Measurements from ENCODE around the gene LRP1B. TPM values are rescaled to one million over a fixed set of nuclear protein-coding genes. Genes with fewer than 3 reads are reported as not detected.

Gene LRP1B
- polyA plus RNA-seq, 1 of the 3 experiments (the other 2 are of a cell fraction) = 0.28 TPM

DNA sequence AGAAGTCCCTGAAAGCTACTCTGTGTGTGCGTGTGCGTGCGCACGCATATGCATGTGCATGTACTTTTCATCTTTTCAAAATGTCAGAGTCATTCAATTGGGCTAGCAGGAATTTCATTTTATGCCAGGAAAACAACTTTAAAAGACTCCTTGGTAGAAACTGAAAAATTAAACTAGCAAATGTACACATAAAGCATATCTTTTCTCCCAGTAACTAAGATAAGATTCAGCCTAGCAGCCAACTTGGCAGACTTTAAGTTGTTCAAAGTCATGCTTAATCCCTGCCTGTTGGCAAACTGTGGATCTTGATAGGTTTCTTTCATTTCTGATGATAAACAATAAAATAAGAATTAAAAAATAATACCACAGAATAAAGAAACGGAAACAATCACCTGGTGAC, 1129.1 kb downstream of the LRP1B start:
- no peak for DNase-seq
- Histone ChIP-seq H3F3A (replicated peaks; ENCODE audit: insufficient read depth) (peaks cover 5% of the 10 kb centered on the region), H3K27me3 (ENCODE audit: insufficient read depth) (no peaks in the 10 kb centered on the region), H3K4me2 (no peak overlapping the region), H3K4me3 (ENCODE audit: low read depth in 2 of 2, low read length in 1 of 2) (no peak overlapping the region), H3K9me2 (no peaks in the 10 kb centered on the region), H3K9me3 (no peaks in the 10 kb centered on the region), H3K79me2 (ENCODE audit: insufficient read depth) (no peaks in the 10 kb centered on the region), H3K36me3 (replicated peaks in 1 of 2; ENCODE audit: control insufficient read depth in 1 of 2, insufficient read depth in 2 of 2, low read length in 1 of 2) (no peaks in the 10 kb centered on the region), H2AFZ (ENCODE audit: low read depth) (no peak overlapping the region), H3K4me1 (ENCODE audit: control insufficient read depth in 1 of 2, insufficient read depth in 2 of 2, low read depth in 1 of 2, low read length in 1 of 2) (peaks cover 0 to 5% of the 10 kb centered on the region in 2 experiments; a peak in 1 of 4 replicates), H4K20me1 (ENCODE audit: insufficient read depth) (no peaks in the 10 kb centered on the region), H3K27ac (ENCODE audit: low read depth in 2 of 2, low read length in 1 of 2) (no peak overlapping the region), H3K9ac (no peak overlapping the region)
- WGBS (ENCODE audit: low lambda C conversion rate) = 94% methylated on average over 5 of the region's 5 CpGs
- CTCF ChIA-PET = no interaction called here
- TF ChIP-seq, protein P1, sequence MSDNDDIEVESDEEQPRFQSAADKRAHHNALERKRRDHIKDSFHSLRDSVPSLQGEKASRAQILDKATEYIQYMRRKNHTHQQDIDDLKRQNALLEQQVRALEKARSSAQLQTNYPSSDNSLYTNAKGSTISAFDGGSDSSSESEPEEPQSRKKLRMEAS (IDR thresholded peaks at IDR 0.05; ENCODE audit: low read depth) = no peak
- TF ChIP-seq ELF1 (IDR thresholded peaks at IDR 0.05) = no peak
- no peak for TF ChIP-seq TAF1 (IDR thresholded peaks at IDR 0.05; ENCODE audit: borderline replicate concordance, low read depth, low read length)
- TF ChIP-seq, protein P2, sequence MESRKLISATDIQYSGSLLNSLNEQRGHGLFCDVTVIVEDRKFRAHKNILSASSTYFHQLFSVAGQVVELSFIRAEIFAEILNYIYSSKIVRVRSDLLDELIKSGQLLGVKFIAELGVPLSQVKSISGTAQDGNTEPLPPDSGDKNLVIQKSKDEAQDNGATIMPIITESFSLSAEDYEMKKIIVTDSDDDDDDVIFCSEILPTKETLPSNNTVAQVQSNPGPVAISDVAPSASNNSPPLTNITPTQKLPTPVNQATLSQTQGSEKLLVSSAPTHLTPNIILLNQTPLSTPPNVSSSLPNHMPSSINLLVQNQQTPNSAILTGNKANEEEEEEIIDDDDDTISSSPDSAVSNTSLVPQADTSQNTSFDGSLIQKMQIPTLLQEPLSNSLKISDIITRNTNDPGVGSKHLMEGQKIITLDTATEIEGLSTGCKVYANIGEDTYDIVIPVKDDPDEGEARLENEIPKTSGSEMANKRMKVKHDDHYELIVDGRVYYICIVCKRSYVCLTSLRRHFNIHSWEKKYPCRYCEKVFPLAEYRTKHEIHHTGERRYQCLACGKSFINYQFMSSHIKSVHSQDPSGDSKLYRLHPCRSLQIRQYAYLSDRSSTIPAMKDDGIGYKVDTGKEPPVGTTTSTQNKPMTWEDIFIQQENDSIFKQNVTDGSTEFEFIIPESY (IDR thresholded peaks at IDR 0.05; ENCODE audit: borderline replicate concordance, low read depth) = no peak
- TF ChIP-seq, protein P3, sequence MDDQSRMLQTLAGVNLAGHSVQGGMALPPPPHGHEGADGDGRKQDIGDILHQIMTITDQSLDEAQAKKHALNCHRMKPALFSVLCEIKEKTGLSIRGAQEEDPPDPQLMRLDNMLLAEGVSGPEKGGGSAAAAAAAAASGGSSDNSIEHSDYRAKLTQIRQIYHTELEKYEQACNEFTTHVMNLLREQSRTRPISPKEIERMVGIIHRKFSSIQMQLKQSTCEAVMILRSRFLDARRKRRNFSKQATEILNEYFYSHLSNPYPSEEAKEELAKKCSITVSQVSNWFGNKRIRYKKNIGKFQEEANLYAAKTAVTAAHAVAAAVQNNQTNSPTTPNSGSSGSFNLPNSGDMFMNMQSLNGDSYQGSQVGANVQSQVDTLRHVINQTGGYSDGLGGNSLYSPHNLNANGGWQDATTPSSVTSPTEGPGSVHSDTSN (IDR thresholded peaks at IDR 0.05) = no peak
- TF ChIP-seq RXRA (IDR thresholded peaks at IDR 0.05; ENCODE audit: borderline replicate concordance, low read depth) = no peak
- TF ChIP-seq NRF1 (IDR thresholded peaks at IDR 0.05; ENCODE audit: low read depth, low read length) = no peak
- TF ChIP-seq, protein P4, sequence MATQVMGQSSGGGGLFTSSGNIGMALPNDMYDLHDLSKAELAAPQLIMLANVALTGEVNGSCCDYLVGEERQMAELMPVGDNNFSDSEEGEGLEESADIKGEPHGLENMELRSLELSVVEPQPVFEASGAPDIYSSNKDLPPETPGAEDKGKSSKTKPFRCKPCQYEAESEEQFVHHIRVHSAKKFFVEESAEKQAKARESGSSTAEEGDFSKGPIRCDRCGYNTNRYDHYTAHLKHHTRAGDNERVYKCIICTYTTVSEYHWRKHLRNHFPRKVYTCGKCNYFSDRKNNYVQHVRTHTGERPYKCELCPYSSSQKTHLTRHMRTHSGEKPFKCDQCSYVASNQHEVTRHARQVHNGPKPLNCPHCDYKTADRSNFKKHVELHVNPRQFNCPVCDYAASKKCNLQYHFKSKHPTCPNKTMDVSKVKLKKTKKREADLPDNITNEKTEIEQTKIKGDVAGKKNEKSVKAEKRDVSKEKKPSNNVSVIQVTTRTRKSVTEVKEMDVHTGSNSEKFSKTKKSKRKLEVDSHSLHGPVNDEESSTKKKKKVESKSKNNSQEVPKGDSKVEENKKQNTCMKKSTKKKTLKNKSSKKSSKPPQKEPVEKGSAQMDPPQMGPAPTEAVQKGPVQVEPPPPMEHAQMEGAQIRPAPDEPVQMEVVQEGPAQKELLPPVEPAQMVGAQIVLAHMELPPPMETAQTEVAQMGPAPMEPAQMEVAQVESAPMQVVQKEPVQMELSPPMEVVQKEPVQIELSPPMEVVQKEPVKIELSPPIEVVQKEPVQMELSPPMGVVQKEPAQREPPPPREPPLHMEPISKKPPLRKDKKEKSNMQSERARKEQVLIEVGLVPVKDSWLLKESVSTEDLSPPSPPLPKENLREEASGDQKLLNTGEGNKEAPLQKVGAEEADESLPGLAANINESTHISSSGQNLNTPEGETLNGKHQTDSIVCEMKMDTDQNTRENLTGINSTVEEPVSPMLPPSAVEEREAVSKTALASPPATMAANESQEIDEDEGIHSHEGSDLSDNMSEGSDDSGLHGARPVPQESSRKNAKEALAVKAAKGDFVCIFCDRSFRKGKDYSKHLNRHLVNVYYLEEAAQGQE (IDR thresholded peaks at IDR 0.05; ENCODE audit: low read depth, low read length) = no peak
- no peak for TF ChIP-seq NFIC (IDR thresholded peaks at IDR 0.05; ENCODE audit: borderline replicate concordance)
- TF ChIP-seq, protein P5, sequence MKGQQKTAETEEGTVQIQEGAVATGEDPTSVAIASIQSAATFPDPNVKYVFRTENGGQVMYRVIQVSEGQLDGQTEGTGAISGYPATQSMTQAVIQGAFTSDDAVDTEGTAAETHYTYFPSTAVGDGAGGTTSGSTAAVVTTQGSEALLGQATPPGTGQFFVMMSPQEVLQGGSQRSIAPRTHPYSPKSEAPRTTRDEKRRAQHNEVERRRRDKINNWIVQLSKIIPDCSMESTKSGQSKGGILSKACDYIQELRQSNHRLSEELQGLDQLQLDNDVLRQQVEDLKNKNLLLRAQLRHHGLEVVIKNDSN (IDR thresholded peaks at IDR 0.05; ENCODE audit: borderline replicate concordance, low read depth) = no peak
- TF ChIP-seq TEAD4 (IDR thresholded peaks at IDR 0.05; ENCODE audit: borderline replicate concordance, insufficient read depth) = no peak
- no peak for TF ChIP-seq EP300 (IDR thresholded peaks at IDR 0.05; ENCODE audit: borderline replicate concordance in 1 of 2, low read depth in 1 of 2, low read length in 1 of 2)
- TF ChIP-seq YY1 (IDR thresholded peaks at IDR 0.05; ENCODE audit: low read depth) = no peak
- TF ChIP-seq SIN3A (IDR thresholded peaks at IDR 0.05; ENCODE audit: borderline replicate concordance, low read depth, low read length) = no peak
- no peak for TF ChIP-seq JUND (IDR thresholded peaks at IDR 0.05)
- TF ChIP-seq, protein P6, sequence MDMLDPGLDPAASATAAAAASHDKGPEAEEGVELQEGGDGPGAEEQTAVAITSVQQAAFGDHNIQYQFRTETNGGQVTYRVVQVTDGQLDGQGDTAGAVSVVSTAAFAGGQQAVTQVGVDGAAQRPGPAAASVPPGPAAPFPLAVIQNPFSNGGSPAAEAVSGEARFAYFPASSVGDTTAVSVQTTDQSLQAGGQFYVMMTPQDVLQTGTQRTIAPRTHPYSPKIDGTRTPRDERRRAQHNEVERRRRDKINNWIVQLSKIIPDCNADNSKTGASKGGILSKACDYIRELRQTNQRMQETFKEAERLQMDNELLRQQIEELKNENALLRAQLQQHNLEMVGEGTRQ (IDR thresholded peaks at IDR 0.05; ENCODE audit: borderline replicate concordance, low read depth, low read length) = no peak
- TF ChIP-seq TCF12 (IDR thresholded peaks at IDR 0.05) = no peak
- POLR2A ChIA-PET = no interaction called here
